HEK293 (cell line): Measurements from ENCODE around the gene BTBD9.

Experiments
- ZNF510 ChIP-seq: fragments of 450-650 bp; formaldehyde crosslinking; IDR thresholded peaks from 2 replicates; pipeline ENCODE4 v1.5.1; 2018; ENCODE audit warnings: mild to moderate bottlenecking, missing genetic modification characterization, missing biosample characterization; ENCODE audit not compliant: insufficient replicate concordance
- TF ChIP-seq, protein P1 (sequence below): fragments of 450-650 bp; IDR thresholded peaks from 2 replicates; pipeline ENCODE4 v1.5.1; 2018; ENCODE audit warnings: missing biosample characterization, mild to moderate bottlenecking, missing genetic modification characterization

DNA sequence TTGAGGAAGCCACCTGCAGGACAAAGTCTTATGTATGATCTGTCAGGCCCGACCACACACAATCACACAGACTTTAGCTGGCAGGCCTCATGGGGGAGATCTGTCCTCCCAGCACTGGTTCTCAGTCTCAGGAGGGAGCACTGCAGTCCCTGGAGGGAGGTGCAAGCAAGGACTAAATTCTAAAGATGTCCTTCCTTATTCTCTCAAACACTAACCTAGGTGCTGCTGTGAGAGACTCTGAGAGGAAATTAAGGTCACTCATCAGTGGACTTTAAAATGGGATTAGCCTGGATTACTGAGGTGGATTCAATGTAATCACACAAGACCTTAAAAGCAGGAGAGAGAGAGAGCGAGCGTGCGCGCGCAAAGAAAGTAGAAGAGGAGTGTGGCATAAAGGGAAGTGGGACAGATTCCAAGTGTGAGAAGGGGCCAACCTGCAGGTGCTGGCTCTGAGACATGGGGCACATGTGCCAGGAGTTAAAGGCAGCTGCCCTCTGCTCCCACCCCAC, 48.9 kb upstream of the BTBD9 start:
- TF ChIP-seq, protein P1, sequence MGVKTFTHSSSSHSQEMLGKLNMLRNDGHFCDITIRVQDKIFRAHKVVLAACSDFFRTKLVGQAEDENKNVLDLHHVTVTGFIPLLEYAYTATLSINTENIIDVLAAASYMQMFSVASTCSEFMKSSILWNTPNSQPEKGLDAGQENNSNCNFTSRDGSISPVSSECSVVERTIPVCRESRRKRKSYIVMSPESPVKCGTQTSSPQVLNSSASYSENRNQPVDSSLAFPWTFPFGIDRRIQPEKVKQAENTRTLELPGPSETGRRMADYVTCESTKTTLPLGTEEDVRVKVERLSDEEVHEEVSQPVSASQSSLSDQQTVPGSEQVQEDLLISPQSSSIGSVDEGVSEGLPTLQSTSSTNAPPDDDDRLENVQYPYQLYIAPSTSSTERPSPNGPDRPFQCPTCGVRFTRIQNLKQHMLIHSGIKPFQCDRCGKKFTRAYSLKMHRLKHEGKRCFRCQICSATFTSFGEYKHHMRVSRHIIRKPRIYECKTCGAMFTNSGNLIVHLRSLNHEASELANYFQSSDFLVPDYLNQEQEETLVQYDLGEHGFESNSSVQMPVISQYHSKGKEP (tag by site-specific recombination): no peak
- no peak for TF ChIP-seq ZNF510 (tag by site-specific recombination)
